ENCODE measurements around the gene PTPRD. TPM values are rescaled to one million over a fixed set of nuclear protein-coding genes. Genes with fewer than 3 reads are reported as not detected.

The PTPRD gene
- total RNA-seq, 4 donors from 2014 or later, result 0.78 to 11.7 (median 1.6) TPM

DNA sequence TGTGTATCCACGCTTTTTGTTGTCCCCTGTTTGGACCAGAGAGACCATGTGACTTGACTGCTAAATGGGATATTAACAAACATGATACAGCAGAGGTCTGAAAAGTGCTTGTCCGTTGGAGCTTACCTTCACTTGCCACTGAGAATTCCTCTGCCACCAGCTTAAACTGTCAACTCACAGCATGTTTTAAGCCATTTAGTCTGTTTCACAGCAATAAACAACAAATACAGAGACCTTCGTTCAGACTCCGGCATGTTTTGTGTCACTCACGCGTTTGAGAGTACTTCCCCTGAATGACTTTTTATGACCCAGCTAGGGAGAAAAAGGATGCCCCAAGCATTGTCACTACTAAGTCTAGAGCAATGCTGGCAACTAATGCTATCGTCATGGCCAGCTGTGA is 173.8 kb downstream of the PTPRD start:
- ATAC-seq, result no peak
- intact Hi-C loops (cut with DNase I; ENCODE audit: low total_unique reads), result no loop called here

DNA sequence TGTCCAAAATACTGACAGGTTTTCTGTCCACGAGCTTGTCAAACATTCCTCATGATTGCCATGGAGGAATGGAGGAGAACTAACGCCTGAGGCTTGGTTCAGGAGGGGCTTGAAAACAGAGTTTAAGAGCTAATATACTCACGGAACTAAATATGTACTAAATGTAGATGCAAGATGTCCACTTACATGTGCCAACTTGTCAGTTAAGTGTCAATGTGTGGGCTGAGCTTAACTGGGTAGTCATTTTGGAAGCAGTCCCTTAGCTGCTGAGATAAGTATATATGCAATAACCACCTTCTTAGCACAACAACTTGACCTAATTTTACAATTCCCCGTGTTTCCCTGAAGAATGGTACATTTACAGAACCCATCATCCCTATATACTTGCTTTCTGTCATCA is 176.0 kb downstream of the PTPRD start:
- H3K4me1 ChIP-seq, result no peaks in the 10 kb centered on the region
- in situ Hi-C loops (cut with MboI; ENCODE audit: low sequenced_read_pairs in 4 of 4) (no loop called here), intact Hi-C loops (cut with DNase I; ENCODE audit: low total_unique reads) (no loop called here)
- H3K36me3 ChIP-seq, result no peaks in the 10 kb centered on the region
- no peaks in the 10 kb centered on the region for H3K9me3 ChIP-seq
- no peak for ATAC-seq
- H3K27ac ChIP-seq, result no peak overlapping the region
- no peak for DNase-seq
- TF ChIP-seq POLR2A (IDR thresholded peaks at IDR 0.05) (no peak), CTCF (IDR thresholded peaks at IDR 0.05 in 4 of 5, conservative IDR thresholded peaks at IDR 0.05 in 1 of 5) (no peak)
- no peaks in the 10 kb centered on the region for H3K27me3 ChIP-seq
- H3K4me3 ChIP-seq, result no peak overlapping the region

More for the DNA sequence above, 173.8 kb downstream of the PTPRD start:
- Histone ChIP-seq H3K27ac (no peak overlapping the region), H3K4me1 (no peaks in the 10 kb centered on the region), H3K4me3 (no peak overlapping the region), H3K27me3 (no peaks in the 10 kb centered on the region), H3K36me3 (no peaks in the 10 kb centered on the region), H3K9me3 (no peaks in the 10 kb centered on the region)
- TF ChIP-seq CTCF (IDR thresholded peaks at IDR 0.05 in 4 of 5, conservative IDR thresholded peaks at IDR 0.05 in 1 of 5), result no peak
- TF ChIP-seq POLR2A (IDR thresholded peaks at IDR 0.05), result no peak
- DNase-seq, result no peak
- in situ Hi-C loops (cut with MboI; ENCODE audit: low sequenced_read_pairs in 4 of 4), result no loop called here

DNA sequence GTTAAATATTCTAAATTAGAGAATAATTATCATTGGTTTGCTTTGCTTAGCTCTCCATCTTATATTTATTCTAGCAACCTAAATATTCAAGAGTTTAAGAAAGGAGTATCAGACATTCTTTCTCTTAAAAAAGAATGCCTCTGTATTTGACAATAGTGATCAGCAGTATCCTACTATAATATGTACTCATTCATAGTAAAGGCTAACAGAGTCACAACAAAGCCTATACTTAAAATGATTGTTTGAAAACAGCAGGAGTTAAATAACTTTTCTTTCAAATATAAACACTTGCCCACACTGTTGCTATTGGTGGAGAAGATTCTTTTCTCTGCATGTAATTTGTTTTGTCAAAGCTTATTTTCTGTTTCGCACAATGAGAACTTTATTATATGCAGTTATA is 178.4 kb downstream of the PTPRD start:
- in situ Hi-C loops (cut with MboI; ENCODE audit: low sequenced_read_pairs in 4 of 4), result no loop called here

GRCh38 chr9:10411272-10411671 is 201.5 kb downstream of the PTPRD start:
- H3K4me1 ChIP-seq, result no peaks in the 10 kb centered on the region
- ATAC-seq, result no peak
- H3K27me3 ChIP-seq, result no peaks in the 10 kb centered on the region
- in situ Hi-C loops (cut with MboI; ENCODE audit: low sequenced_read_pairs in 4 of 4), result no loop called here
- intact Hi-C loops (cut with DNase I; ENCODE audit: low total_unique reads), result no loop called here
- no peaks in the 10 kb centered on the region for H3K9me3 ChIP-seq
- TF ChIP-seq CTCF (IDR thresholded peaks at IDR 0.05 in 4 of 5, conservative IDR thresholded peaks at IDR 0.05 in 1 of 5), result no peak
- TF ChIP-seq POLR2A (IDR thresholded peaks at IDR 0.05), result no peak
- DNase-seq, result no peak
- no peaks in the 10 kb centered on the region for H3K36me3 ChIP-seq
- H3K27ac ChIP-seq, result no peak overlapping the region
- no peak overlapping the region for H3K4me3 ChIP-seq

More for the DNA sequence above, 178.4 kb downstream of the PTPRD start:
- no peak overlapping the region for H3K4me3 ChIP-seq
- DNase-seq (no peak), ATAC-seq (no peak)
- no peaks in the 10 kb centered on the region for H3K4me1 ChIP-seq
- intact Hi-C loops (cut with DNase I; ENCODE audit: low total_unique reads), result no loop called here
- H3K9me3 ChIP-seq, result no peaks in the 10 kb centered on the region
- TF ChIP-seq POLR2A (IDR thresholded peaks at IDR 0.05) (no peak), CTCF (IDR thresholded peaks at IDR 0.05 in 4 of 5, conservative IDR thresholded peaks at IDR 0.05 in 1 of 5) (no peak)
- H3K36me3 ChIP-seq, result no peaks in the 10 kb centered on the region
- no peaks in the 10 kb centered on the region for H3K27me3 ChIP-seq
- no peak overlapping the region for H3K27ac ChIP-seq

GRCh38 chr9:10403283-10403682 is 209.5 kb downstream of the PTPRD start:
- H3K27ac ChIP-seq, result no peak overlapping the region
- H3K27me3 ChIP-seq, result no peaks in the 10 kb centered on the region
- DNase-seq, result no peak
- no peak overlapping the region for H3K4me3 ChIP-seq
- H3K9me3 ChIP-seq, result no peaks in the 10 kb centered on the region
- in situ Hi-C loops (cut with MboI; ENCODE audit: low sequenced_read_pairs in 4 of 4), result no loop called here
- no peak for TF ChIP-seq CTCF (IDR thresholded peaks at IDR 0.05 in 4 of 5, conservative IDR thresholded peaks at IDR 0.05 in 1 of 5)
- TF ChIP-seq POLR2A (IDR thresholded peaks at IDR 0.05), result no peak
- ATAC-seq, result no peak
- no peaks in the 10 kb centered on the region for H3K4me1 ChIP-seq
- no peaks in the 10 kb centered on the region for H3K36me3 ChIP-seq
- intact Hi-C loops (cut with DNase I; ENCODE audit: low total_unique reads), result no loop called here
